Brain microvascular endothelial cell (primary cell): ENCODE results near the gene MYO16.
A peak's percentile ranks its signal among the peaks of the same experiment; 100 is the strongest.
"Not testable (repeated sequence)": the region's sequence is repeated elsewhere in the genome, so short reads cannot be mapped to it uniquely, and the experiment has no call there.

Experiments used
- DNase-seq: peaks from one replicate; pipeline ENCODE4 v3.0.0-alpha.2; 2020
- H3K27ac ChIP-seq: fragments of 250-450 bp; sonication (Bioruptor Pico); 2 replicates; pipeline ENCODE4 v1.5.1; 2020; ENCODE audit warnings: mild to moderate bottlenecking, moderate library complexity
- H3K27me3 ChIP-seq: fragments of 250-450 bp; sonication (Bioruptor Pico); replicated peaks from 2 replicates; pipeline ENCODE4 v1.5.1; 2020; ENCODE audit warnings: mild to moderate bottlenecking
- H3K36me3 ChIP-seq: fragments of 250-450 bp; sonication (Bioruptor Pico); replicated peaks from 2 replicates; pipeline ENCODE4 v1.5.1; 2020; ENCODE audit warnings: mild to moderate bottlenecking
- H3K4me3 ChIP-seq: 2 replicates; pipeline ENCODE4 v1.5.1; 2011; ENCODE audit warnings: low read depth, mild to moderate bottlenecking, control low read depth, low read length, moderate library complexity
- in situ Hi-C: cut with HindIII; loops from 2 replicates; pipeline ENCODE4 v1.10.0; 2017; ENCODE audit warnings: low sequenced_read_pairs, low pct_ligation_motif_present
- TF ChIP-seq, protein P1 (sequence below): IDR thresholded peaks from 2 replicates; pipeline ENCODE4 v1.5.1; 2011; ENCODE audit warnings: low read depth, mild to moderate bottlenecking, moderate library complexity, low read length, control low read depth, inconsistent platforms; ENCODE audit errors: missing control alignments

Gene MYO16

DNA sequence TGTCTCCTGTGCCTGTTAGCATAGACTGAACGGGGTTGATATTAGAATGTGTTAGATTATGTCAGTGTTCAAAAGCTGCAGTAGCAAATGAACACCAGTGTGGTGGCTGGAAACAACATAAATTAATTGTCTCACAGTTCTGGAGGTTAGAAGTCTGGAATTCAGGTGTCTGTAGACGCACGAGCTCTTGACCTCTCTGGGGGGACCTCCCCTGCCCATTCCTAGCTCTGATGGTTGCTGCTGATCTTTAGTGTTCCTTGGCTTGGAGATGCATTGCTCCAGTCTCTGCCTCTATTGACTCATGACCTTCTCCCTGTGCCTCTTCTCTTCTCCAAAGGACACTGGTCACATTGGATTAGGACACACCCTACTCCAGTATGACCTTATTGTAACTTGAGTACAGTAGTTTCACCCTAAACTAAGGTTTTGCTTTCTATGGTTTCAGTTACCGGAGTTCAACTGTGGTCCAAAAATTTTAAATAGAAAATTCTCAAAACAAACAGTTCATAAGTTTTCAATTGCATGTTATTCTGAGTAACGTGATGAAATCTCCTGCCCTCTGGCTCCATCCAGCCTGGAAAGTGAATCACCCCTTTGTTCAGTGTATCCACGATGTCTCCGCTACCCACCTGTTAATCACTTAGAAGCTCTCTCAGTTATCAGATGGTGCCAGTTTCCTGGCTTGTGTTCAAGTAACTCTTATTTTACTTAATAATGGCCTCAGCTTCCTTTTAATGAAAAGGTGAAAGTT is 273.2 kb downstream of the MYO16 start:
- no peak for DNase-seq
- in situ Hi-C loops: no loop called here
- TF ChIP-seq, protein P1, sequence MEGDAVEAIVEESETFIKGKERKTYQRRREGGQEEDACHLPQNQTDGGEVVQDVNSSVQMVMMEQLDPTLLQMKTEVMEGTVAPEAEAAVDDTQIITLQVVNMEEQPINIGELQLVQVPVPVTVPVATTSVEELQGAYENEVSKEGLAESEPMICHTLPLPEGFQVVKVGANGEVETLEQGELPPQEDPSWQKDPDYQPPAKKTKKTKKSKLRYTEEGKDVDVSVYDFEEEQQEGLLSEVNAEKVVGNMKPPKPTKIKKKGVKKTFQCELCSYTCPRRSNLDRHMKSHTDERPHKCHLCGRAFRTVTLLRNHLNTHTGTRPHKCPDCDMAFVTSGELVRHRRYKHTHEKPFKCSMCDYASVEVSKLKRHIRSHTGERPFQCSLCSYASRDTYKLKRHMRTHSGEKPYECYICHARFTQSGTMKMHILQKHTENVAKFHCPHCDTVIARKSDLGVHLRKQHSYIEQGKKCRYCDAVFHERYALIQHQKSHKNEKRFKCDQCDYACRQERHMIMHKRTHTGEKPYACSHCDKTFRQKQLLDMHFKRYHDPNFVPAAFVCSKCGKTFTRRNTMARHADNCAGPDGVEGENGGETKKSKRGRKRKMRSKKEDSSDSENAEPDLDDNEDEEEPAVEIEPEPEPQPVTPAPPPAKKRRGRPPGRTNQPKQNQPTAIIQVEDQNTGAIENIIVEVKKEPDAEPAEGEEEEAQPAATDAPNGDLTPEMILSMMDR: no peak
- Histone ChIP-seq H3K36me3 (no peaks in the 10 kb centered on the region), H3K4me3 (no peak overlapping the region), H3K27ac (no peak overlapping the region), H3K27me3 (no peaks in the 10 kb centered on the region)

DNA sequence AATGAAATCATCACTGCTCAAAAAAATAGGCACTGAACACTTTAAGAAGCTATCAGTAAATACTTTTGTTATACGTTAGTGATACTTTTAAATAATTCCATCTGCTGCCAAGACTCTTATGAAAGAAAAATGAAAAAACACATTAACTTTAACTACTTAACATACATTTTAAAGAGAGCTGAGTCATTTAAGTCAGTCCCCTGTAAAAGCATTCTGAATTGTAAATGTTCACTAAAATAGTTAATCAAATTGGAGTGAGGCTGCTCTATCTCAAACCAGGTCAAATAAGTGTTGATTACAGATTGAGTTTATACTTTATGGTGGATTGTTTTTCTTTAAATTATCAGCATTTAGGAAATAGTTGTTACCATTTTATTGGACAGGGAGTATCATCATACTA is 274.2 kb downstream of the MYO16 start:
- in situ Hi-C loops: no loop called here
- Histone ChIP-seq H3K36me3 (no peaks in the 10 kb centered on the region), H3K4me3 (no peak overlapping the region), H3K27me3 (no peaks in the 10 kb centered on the region), H3K27ac (no peak overlapping the region)
- TF ChIP-seq, protein P1: no peak
- no peak for DNase-seq

DNA sequence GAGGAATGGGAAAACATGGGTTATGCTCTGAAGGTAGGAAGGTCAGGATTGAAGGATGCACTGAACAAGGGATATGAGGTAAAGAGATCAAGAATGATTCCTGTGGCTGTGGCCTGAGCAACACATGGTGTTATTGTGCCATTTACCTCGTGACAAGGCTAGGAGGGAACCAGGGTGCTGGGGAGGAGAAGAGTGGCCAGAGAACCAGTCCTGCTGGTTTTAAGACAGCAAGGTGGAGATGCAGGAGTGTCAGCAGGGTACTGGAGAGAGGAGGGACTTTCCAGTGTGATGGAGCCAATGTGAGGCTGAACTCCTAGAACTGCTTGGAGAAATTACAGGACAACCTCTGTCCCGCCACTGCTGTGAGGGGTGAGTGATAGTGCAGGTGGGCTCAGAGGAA is 282.4 kb downstream of the MYO16 start:
- H3K36me3 ChIP-seq: no peaks in the 10 kb centered on the region
- H3K4me3 ChIP-seq: no peak overlapping the region
- in situ Hi-C loops: no loop called here
- TF ChIP-seq, protein P1: no peak
- no peaks in the 10 kb centered on the region for H3K27me3 ChIP-seq
- no peak for DNase-seq
- H3K27ac ChIP-seq: no peak overlapping the region

DNA sequence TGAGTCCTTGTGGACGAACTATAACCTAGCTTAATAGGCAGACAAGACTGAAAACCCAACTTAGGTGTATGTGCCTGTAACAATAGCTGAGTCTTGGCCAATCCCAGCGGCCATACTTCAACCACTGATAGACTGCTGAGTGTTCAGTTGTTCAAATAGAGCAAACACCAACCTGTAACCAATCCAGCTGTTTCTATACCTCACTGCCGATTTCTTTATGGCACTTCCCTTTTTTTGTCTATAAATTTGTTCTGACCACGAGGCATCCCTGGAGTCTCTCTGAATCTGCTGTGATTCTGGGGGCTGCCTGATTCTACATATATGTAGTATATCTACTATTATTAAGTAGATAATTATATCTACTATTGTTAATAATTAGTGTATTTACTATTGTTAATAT is 284.3 kb downstream of the MYO16 start:
- H3K27me3 ChIP-seq, DNase-seq, H3K27ac ChIP-seq, H3K36me3 ChIP-seq, H3K4me3 ChIP-seq, in situ Hi-C loops: not testable (repeated sequence)

DNA sequence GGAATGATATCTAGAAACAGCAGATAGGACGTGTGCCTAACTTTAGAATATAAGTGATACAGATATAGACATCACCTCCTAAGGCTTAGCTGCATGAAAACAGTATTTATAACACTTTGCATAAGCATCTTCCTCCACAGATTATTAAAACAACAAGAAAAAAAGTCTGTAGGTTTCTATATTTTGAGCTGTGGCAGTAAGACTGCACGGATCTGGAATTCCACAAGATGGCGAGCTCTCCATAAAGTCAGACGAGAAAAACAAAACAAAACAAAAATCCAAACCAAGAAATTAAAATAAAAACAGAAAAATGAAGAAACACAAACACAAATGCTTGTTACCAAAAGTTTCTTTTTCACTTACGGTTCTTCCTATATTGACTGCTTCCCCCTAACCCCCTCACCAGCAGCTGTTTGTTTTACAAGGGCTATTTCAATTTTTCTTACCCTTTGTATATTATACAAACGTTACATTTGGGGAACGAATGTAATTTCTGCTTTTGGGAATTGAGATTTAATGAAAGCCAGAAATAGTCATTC is 285.8 kb downstream of the MYO16 start:
- in situ Hi-C loops: no loop called here
- Histone ChIP-seq H3K27ac (peak overlapping the region; percentile 92), H3K27me3 (no peaks in the 10 kb centered on the region), H3K4me3 (no peak overlapping the region), H3K36me3 (no peaks in the 10 kb centered on the region)
- TF ChIP-seq, protein P1: peak; percentile 78
- peak; percentile 53 for DNase-seq

DNA sequence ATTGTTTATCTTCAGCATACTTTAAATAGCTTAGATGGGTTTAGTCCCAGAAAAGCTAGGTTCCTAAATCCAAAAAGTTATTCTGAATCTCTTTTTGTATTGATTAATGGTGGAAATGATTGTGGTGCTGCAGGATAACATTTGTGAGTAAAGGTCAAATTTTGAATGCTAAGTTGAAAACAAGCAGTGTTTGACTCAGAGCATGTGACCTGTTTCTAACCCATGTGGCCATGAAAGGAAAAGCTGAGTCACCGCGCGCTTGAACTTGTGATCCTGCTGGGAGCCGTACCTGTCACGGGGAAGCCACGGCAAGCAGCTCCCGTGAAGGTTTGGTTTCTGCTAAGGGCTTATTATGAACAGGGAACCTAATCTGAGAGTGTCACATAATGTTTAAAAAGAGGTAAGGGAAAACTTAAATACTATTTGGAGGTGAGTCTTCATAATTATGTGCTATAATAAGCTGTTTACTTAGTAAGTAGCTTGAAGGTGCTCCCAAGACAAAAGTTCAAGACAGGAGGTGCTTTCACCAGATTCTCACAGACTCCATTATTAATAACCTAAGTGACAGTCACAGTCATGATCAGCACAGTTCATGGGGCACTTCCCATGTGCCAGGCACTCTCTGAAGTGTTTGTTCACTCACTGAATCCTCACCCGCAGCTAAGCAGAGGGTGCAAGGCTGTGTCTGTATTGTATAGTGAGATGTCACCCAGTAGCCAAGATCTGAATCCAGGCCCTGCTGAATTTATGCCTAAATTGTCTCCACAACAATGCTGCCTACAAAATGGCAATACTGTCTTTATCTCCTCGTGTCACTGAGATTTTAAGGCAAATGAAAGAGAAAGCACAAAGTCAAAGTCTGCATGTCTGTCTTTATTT is 286.5 kb downstream of the MYO16 start:
- peak overlapping the region; percentile 92 for H3K27ac ChIP-seq

More for the DNA sequence above, 286.5 kb downstream of the MYO16 start:
- in situ Hi-C loops: no loop called here
- DNase-seq: peak; percentile 96
- Histone ChIP-seq H3K36me3 (no peaks in the 10 kb centered on the region), H3K27me3 (no peaks in the 10 kb centered on the region), H3K4me3 (no peak overlapping the region)
- TF ChIP-seq, protein P1: no peak
